ENCODE data around the gene CHST1.

DNA sequence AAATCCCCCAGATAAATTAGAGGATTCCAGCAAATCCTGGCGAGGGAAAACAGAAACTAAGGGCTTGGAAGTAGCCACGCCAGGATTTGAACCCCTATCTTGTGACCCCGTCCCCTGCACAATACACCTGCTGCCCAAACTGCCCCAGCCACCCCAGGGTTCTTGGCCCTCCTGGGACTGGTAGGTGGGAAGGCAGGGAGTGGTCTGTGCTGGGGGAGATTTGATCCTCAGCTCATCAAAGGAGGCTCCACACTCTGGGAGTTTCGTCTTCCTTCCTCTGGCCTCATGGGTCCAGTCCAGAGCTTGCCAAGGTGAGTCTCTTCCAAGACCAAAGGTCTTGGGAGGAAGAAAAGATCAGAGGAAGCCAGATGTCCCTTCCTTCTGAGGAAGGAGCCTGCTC is 4.5 kb upstream of the CHST1 start:
- TF ChIP-seq POLR2A (IDR thresholded peaks at IDR 0.05; ENCODE audit: low read length) (no peak), GATA1 (IDR thresholded peaks at IDR 0.05; ENCODE audit: low read depth, low read length) (no peak)

Data from erythroblast (primary cell).